Fibroblast of the aortic adventitia (primary cell): ENCODE data around the gene LCE4A. TPM values are rescaled to one million over a fixed set of nuclear protein-coding genes. Genes with fewer than 3 reads are reported as not detected.
"Not testable (repeated sequence)": the region's sequence is repeated elsewhere in the genome, so short reads cannot be mapped to it uniquely, and the experiment has no call there.

Experiments used
- DNase-seq: peaks from one replicate; pipeline ENCODE4 v3.0.0-alpha.2; 2010; ENCODE audit warnings: low read depth
- H3K4me3 ChIP-seq: 2 replicates; pipeline ENCODE4 v1.5.1; 2011; ENCODE audit warnings: low read depth, mild to moderate bottlenecking, control low read depth, low read length, moderate library complexity
- total RNA-seq: library from RNA; depleted of rRNA; stranded (reverse); fragments of >200 nt; gene quantifications from 2 replicates; pipeline ENCODE4 v1.2.3, GENCODE V29; 2012; ENCODE audit warnings: low replicate concordance
- TF ChIP-seq, protein P1 (sequence below): IDR thresholded peaks from 2 replicates; pipeline ENCODE4 v1.5.1; 2011; ENCODE audit warnings: mild to moderate bottlenecking, low read length, control low read depth, inconsistent platforms; ENCODE audit not compliant: insufficient read depth

The LCE4A gene
- total RNA-seq, 1 donor = not detected

DNA sequence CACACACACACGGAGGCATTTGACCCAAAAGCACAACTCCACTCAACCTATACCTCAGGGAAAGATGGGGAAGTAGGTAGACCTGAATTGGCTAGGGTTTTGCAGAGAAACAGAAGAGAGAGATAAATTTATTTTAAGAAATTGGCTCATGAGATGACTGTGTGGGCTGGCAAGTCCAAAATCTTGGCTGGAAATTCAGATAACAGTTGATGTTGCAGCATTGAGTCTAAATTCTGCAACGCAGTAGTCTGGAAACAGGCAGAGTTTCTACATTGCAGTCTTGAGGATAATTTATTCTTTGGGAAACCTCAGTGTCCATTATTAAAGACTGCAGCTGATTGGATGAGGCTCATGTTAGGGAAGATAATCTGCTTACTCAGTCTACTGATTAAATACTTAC is 26.3 kb upstream of the LCE4A start:
- TF ChIP-seq, protein P1, sequence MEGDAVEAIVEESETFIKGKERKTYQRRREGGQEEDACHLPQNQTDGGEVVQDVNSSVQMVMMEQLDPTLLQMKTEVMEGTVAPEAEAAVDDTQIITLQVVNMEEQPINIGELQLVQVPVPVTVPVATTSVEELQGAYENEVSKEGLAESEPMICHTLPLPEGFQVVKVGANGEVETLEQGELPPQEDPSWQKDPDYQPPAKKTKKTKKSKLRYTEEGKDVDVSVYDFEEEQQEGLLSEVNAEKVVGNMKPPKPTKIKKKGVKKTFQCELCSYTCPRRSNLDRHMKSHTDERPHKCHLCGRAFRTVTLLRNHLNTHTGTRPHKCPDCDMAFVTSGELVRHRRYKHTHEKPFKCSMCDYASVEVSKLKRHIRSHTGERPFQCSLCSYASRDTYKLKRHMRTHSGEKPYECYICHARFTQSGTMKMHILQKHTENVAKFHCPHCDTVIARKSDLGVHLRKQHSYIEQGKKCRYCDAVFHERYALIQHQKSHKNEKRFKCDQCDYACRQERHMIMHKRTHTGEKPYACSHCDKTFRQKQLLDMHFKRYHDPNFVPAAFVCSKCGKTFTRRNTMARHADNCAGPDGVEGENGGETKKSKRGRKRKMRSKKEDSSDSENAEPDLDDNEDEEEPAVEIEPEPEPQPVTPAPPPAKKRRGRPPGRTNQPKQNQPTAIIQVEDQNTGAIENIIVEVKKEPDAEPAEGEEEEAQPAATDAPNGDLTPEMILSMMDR = no peak
- DNase-seq = no peak
- H3K4me3 ChIP-seq = no peak overlapping the region

DNA sequence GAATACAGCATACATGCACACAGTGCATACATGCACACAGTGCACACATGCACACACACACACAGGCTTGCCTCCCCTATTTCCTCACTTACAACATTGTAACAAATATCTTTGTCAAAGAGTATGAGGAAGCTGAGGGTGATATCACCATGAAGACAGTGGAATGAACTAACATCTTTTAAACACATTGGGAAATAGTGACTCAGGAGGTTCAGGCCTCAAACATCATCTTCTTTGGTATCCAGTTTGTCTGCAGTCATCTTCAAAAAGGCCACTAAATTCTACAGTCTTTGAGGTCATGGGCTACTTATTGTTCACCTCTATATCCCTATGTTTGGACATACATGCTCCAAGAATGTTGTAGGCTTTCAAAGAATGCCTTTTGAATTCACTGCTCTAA is 24.1 kb upstream of the LCE4A start:
- DNase-seq = no peak
- TF ChIP-seq, protein P1 = no peak
- H3K4me3 ChIP-seq = no peak overlapping the region

DNA sequence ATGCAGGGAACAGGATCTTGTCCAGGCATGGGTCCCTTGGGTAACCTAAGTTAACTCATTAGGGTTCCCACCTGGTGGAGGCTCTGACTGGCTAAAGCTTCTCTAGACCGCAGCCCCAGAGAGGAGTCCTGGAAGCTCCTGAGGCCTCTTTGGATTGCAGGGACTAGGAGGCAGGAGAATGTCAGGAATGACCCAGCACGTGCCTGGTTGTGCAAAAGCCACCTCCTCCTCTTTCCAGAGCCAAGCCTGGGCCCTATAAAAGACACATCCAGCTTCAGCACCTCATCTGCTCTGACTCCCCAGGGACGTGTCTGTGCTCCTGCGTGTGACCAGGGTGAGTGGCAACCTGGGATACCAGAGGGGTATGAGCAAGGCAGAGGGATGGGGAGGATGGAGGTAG is 22.1 kb upstream of the LCE4A start, which contains the start of gene LCE2B:
TSS of gene LCE2B (plus strand) at position 301 of the 400 bp plus-strand sequence. CDS start 721 bp downstream, outside the sequence.
- DNase-seq, H3K4me3 ChIP-seq: not testable (repeated sequence)

DNA sequence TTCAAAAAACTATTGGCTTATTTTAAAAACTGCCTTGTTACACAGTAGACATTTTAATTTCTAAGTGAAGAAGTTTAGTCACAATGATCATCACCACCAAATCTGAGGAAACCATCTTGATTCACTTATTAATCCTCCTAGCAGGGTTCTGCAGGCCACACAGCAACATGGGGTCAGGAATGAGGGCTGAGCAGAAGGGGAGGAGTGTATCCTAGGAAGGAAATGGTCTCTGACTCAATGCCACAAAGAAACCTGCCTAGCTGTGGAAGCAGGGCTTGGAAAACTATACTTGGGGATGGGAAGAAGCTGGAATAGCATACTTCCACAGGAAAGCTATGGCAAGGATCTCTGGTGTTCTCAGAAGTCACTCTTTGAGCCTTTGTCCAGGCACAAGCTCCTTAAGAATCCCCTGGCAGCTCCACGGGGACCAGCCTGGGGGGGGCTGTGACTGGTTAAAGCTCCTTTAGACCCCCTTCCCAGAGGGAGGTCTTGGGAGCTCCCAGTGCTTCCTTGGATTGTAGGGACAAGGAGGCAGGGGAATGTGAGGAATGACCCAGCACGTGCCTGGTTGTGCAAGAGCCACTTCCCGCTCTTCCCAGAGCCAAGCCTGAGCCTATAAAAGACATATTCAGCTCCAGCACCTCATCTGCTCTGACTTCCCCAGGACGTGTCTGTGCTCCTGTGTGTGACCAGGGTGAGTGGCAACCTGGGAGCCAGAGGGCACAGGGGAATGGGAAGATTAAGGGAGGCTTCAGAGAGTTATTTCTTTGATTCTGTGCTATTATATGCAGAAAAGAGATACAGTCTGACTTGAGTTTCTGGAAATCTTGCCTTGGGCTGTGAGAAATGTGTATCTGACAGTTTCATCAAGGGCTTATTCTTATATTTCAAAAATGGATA is 10.0 kb upstream of the LCE4A start, which contains the start of gene LCE2A:
TSS of gene LCE2A (plus strand) at position 645 of the 900 bp plus-strand sequence. CDS start 557 bp downstream, outside the sequence.
- TF ChIP-seq, protein P1 = no peak
- H3K4me3 ChIP-seq = no peak within 1 kb of the TSS
- no peak for DNase-seq

DNA sequence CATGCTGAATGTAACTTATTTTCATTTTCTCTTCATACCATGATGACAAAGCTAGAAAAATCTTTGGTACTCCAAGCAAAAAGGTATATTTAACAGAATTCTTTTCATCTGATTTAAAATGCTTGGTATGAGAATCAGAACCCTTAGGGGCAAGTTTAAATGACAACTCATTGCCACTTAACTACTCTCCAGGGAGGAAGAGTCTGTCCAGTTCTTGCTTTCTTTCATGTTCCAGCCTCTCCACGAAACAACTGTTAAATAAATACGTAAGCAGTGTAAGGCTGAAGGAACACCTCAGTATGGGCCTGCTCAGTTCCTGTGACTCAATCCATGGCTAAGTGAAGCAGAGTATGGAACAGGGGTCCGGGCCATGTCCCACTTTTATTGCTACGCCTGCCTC is 8.2 kb upstream of the LCE4A start:
- TF ChIP-seq, protein P1 = no peak
- H3K4me3 ChIP-seq = no peak overlapping the region
- DNase-seq = no peak

DNA sequence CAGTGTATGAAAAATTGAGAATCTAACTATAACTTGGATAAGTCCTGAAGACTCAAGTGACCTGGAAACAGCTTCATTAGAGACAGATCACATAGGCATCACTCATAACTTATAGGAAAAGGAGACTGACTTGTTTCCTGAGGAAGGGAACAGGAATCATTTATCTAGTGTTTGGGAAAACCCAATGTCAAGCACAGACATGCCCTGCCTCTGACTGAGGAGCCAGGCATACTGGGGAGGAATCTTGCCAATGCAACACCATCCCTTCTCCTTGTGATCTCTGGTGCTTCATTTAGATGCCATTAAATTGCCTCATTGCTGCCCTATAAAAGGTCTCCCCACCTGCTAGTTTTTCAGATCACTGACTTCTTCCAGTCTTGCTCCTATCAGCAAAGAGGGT is 10.3 kb downstream of the LCE4A start:
- no peak overlapping the region for H3K4me3 ChIP-seq
- TF ChIP-seq, protein P1 = no peak
- no peak for DNase-seq

DNA sequence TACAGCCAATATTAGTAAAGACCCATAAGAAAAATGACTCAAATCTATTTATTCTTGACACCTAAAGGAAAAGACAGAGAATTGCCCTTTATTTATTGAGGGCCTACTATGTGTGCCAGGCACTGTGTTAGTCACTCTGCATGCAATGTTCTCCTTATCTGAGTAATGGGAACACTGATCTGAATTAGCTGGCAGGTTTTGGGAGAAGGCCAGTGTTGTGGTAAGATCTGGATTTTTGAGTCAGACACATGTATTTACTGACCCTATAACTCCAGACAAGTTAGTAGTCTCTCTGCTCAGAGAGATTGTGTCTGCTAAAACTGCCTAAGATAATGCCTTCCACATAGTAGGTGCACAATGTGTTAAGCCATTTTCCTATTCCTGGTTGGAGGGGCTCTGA is 17.3 kb downstream of the LCE4A start:
- DNase-seq = peak; percentile 7
- TF ChIP-seq, protein P1 = no peak
- no peak overlapping the region for H3K4me3 ChIP-seq
